Activated CD8-positive, alpha-beta T cell treated with anti-CD3 and anti-CD28 coated beads, Interleukin-2, amount 10 ng/mL, durations not matched to agents 7 days and 5 days (primary cell): ENCODE measurements around the gene ATP13A4. TPM values are rescaled to one million over a fixed set of nuclear protein-coding genes. Genes with fewer than 3 reads are reported as not detected.

Experiments used
- ATAC-seq: fragments of 150-1000 bp; cut with Tn5 transposase; one replicate; pipeline ENCODE4 v1.10.0; 2021; ENCODE audit warnings: moderate library complexity
- CTCF ChIA-PET: fragments of 350-600 bp; sonication (Branson Sonifier 250); formaldehyde crosslinking; loops from one replicate; lab custom pipeline; 2021; ENCODE audit warnings: antibody characterized with exemption; lab: Charles Lee
- POLR2A ChIA-PET: fragments of 350-600 bp; sonication (Branson Sonifier 250); formaldehyde crosslinking; loops from one replicate; lab custom pipeline; 2021; ENCODE audit warnings: antibody characterized with exemption; lab: Charles Lee
- DNase-seq: peaks from one replicate; pipeline ENCODE4 v3.0.0-alpha.2; 2020
- H3K27ac Mint-ChIP-seq: one replicate; pipeline ENCODE4 v1.8.0; 2021; ENCODE audit warnings: mild to moderate bottlenecking, mixed read lengths
- H3K27me3 Mint-ChIP-seq: one replicate; pipeline ENCODE4 v1.8.0; 2021; ENCODE audit warnings: low read depth, mixed read lengths
- H3K36me3 Mint-ChIP-seq: one replicate; pipeline ENCODE4 v1.8.0; 2021; ENCODE audit warnings: low read depth, mixed read lengths
- H3K4me1 Mint-ChIP-seq: one replicate; pipeline ENCODE4 v1.8.0; 2021; ENCODE audit warnings: low read depth, mixed read lengths
- H3K4me3 Mint-ChIP-seq: one replicate; pipeline ENCODE4 v1.8.0; 2021; ENCODE audit warnings: mild to moderate bottlenecking, mixed read lengths
- H3K9me3 Mint-ChIP-seq: one replicate; pipeline ENCODE4 v1.8.0; 2022; ENCODE audit warnings: mixed read lengths; ENCODE audit not compliant: insufficient read depth
- total RNA-seq, 2 experiments: library from RNA; stranded (reverse); gene quantifications; one replicate each; pipeline ENCODE4 v1.2.3, GENCODE V29; 2021

ATP13A4 gene
- total RNA-seq, 2 experiments from 2014 or later = 1.8 to 2.4 TPM

- DNase-seq (no peak), ATAC-seq (no peak)
- Mint-ChIP-seq H3K27ac (no peak overlapping the region), H3K9me3 (no peaks in the 10 kb centered on the region), H3K4me1 (no peaks in the 10 kb centered on the region), H3K36me3 (no peaks in the 10 kb centered on the region), H3K4me3 (no peak overlapping the region), H3K27me3 (no peaks in the 10 kb centered on the region)
- ChIA-PET POLR2A (no interaction called here), CTCF (no interaction called here)
These were observed 70.6 kb downstream of the ATP13A4 start for GRCh38 chr3:193483988-193484539.

- ATAC-seq (no peak), DNase-seq (no peak)
- ChIA-PET POLR2A (no interaction called here), CTCF (no interaction called here)
- H3K36me3 Mint-ChIP-seq = no peaks in the 10 kb centered on the region
- no peak overlapping the region for H3K27ac Mint-ChIP-seq
- H3K9me3 Mint-ChIP-seq = no peaks in the 10 kb centered on the region
- H3K4me1 Mint-ChIP-seq = no peaks in the 10 kb centered on the region
- no peak overlapping the region for H3K4me3 Mint-ChIP-seq
- no peaks in the 10 kb centered on the region for H3K27me3 Mint-ChIP-seq
These were observed 73.3 kb downstream of the ATP13A4 start for GRCh38 chr3:193481436-193481835.

- CTCF ChIA-PET = interaction anchor here (1.0 kb wide), 1 partner anchor 98 kb away, joined by 3 read pairs; no protein-coding TSS in a partner anchor
- Mint-ChIP-seq H3K27me3 (no peaks in the 10 kb centered on the region), H3K9me3 (no peaks in the 10 kb centered on the region), H3K27ac (no peak overlapping the region), H3K4me1 (no peaks in the 10 kb centered on the region), H3K36me3 (no peaks in the 10 kb centered on the region), H3K4me3 (no peak overlapping the region)
- DNase-seq (no peak), ATAC-seq (no peak)
- POLR2A ChIA-PET = no interaction called here
These were observed 80.2 kb downstream of the ATP13A4 start for GRCh38 chr3:193474446-193474845.

GRCh38 chr3:193470710-193471109 lies 84.0 kb downstream of the ATP13A4 start:
- Mint-ChIP-seq H3K4me1 (no peaks in the 10 kb centered on the region), H3K9me3 (no peaks in the 10 kb centered on the region), H3K36me3 (no peaks in the 10 kb centered on the region), H3K27ac (no peak overlapping the region), H3K27me3 (no peaks in the 10 kb centered on the region), H3K4me3 (no peak overlapping the region)
- DNase-seq = no peak
- ChIA-PET CTCF (no interaction called here), POLR2A (no interaction called here)
- no peak for ATAC-seq

GRCh38 chr3:193465992-193466608 lies 88.6 kb downstream of the ATP13A4 start:
- no peak overlapping the region for H3K4me3 Mint-ChIP-seq
- H3K9me3 Mint-ChIP-seq = no peaks in the 10 kb centered on the region
- H3K27ac Mint-ChIP-seq = no peak overlapping the region
- no peak for ATAC-seq
- DNase-seq = no peak
- no peaks in the 10 kb centered on the region for H3K4me1 Mint-ChIP-seq
- ChIA-PET POLR2A (no interaction called here), CTCF (interaction anchor here (1.3 to 1.5 kb wide), 2 partner anchors 62 to 107 kb away, joined by 3 to 5 read pairs; no protein-coding TSS in a partner anchor)
- H3K27me3 Mint-ChIP-seq = no peaks in the 10 kb centered on the region
- no peaks in the 10 kb centered on the region for H3K36me3 Mint-ChIP-seq

- H3K4me3 Mint-ChIP-seq = no peak overlapping the region
- POLR2A ChIA-PET = no interaction called here
- H3K27me3 Mint-ChIP-seq = no peaks in the 10 kb centered on the region
- H3K27ac Mint-ChIP-seq = no peak overlapping the region
- no peaks in the 10 kb centered on the region for H3K36me3 Mint-ChIP-seq
- CTCF ChIA-PET = interaction anchor here (1.3 kb wide), 1 partner anchor 108 kb away, joined by 5 read pairs; no protein-coding TSS in a partner anchor
- ATAC-seq (no peak), DNase-seq (no peak)
- no peaks in the 10 kb centered on the region for H3K9me3 Mint-ChIP-seq
- H3K4me1 Mint-ChIP-seq = no peaks in the 10 kb centered on the region
These were observed 89.8 kb downstream of the ATP13A4 start for GRCh38 chr3:193464889-193465288.

GRCh38 chr3:193457526-193457925 lies 97.2 kb downstream of the ATP13A4 start:
- H3K36me3 Mint-ChIP-seq = no peaks in the 10 kb centered on the region
- no peaks in the 10 kb centered on the region for H3K9me3 Mint-ChIP-seq
- H3K4me1 Mint-ChIP-seq = no peaks in the 10 kb centered on the region
- ATAC-seq = no peak
- CTCF ChIA-PET = interaction anchor here (3.6 kb wide), 1 partner anchor 115 kb away, joined by 14 read pairs; no protein-coding TSS in a partner anchor
- no peak for DNase-seq
- no peaks in the 10 kb centered on the region for H3K27me3 Mint-ChIP-seq
- no peak overlapping the region for H3K27ac Mint-ChIP-seq
- no peak overlapping the region for H3K4me3 Mint-ChIP-seq
- POLR2A ChIA-PET = no interaction called here

GRCh38 chr3:193452338-193452737 lies 102.4 kb downstream of the ATP13A4 start:
- Mint-ChIP-seq H3K36me3 (no peaks in the 10 kb centered on the region), H3K27ac (no peak overlapping the region), H3K9me3 (no peaks in the 10 kb centered on the region), H3K27me3 (no peaks in the 10 kb centered on the region), H3K4me1 (no peaks in the 10 kb centered on the region), H3K4me3 (no peak overlapping the region)
- ChIA-PET CTCF (no interaction called here), POLR2A (no interaction called here)
- DNase-seq (no peak), ATAC-seq (no peak)

- Mint-ChIP-seq H3K36me3 (no peaks in the 10 kb centered on the region), H3K9me3 (no peaks in the 10 kb centered on the region), H3K4me1 (no peaks in the 10 kb centered on the region), H3K27me3 (no peaks in the 10 kb centered on the region), H3K27ac (no peak overlapping the region), H3K4me3 (no peak overlapping the region)
- DNase-seq = no peak
- no peak for ATAC-seq
- CTCF ChIA-PET = no interaction called here
- POLR2A ChIA-PET = no interaction called here
These were observed 102.8 kb downstream of the ATP13A4 start for GRCh38 chr3:193451902-193452301.

- Mint-ChIP-seq H3K4me3 (no peak overlapping the region), H3K36me3 (no peaks in the 10 kb centered on the region), H3K4me1 (no peaks in the 10 kb centered on the region), H3K9me3 (no peaks in the 10 kb centered on the region), H3K27ac (no peak overlapping the region), H3K27me3 (no peaks in the 10 kb centered on the region)
- POLR2A ChIA-PET = no interaction called here
- ATAC-seq = no peak
- DNase-seq = no peak
- CTCF ChIA-PET = no interaction called here
These were observed 107.6 kb downstream of the ATP13A4 start for GRCh38 chr3:193446965-193447602.

GRCh38 chr3:193439423-193439822 lies 115.3 kb downstream of the ATP13A4 start:
- Mint-ChIP-seq H3K27me3 (no peaks in the 10 kb centered on the region), H3K4me1 (no peaks in the 10 kb centered on the region), H3K9me3 (no peaks in the 10 kb centered on the region), H3K27ac (no peak overlapping the region), H3K36me3 (no peaks in the 10 kb centered on the region), H3K4me3 (no peak overlapping the region)
- DNase-seq (no peak), ATAC-seq (no peak)
- ChIA-PET CTCF (no interaction called here), POLR2A (no interaction called here)

GRCh38 chr3:193418576-193419373 lies 135.9 kb downstream of the ATP13A4 start:
- no peak for DNase-seq
- Mint-ChIP-seq H3K27me3 (no peaks in the 10 kb centered on the region), H3K4me3 (no peak overlapping the region), H3K36me3 (no peaks in the 10 kb centered on the region), H3K4me1 (no peaks in the 10 kb centered on the region), H3K9me3 (peaks cover 10% of the 10 kb centered on the region), H3K27ac (no peak overlapping the region)
- ChIA-PET CTCF (no interaction called here), POLR2A (no interaction called here)
- ATAC-seq = no peak
